CD14-positive monocyte (primary cell): Measurements from ENCODE around the gene CYP46A1. TPM values are rescaled to one million over a fixed set of nuclear protein-coding genes. Genes with fewer than 3 reads are reported as not detected.

ENCODE experiments used
- DNase-seq, 3 donors: peaks; one replicate each; pipeline ENCODE4 v3.0.0-alpha.2; 2011 to 2022
- H2AFZ ChIP-seq: 2 replicates; pipeline ENCODE4 v1.6.0; 2012; ENCODE audit warnings: mild to moderate bottlenecking, low read depth, low read length, inconsistent platforms; ENCODE audit not compliant: insufficient read depth, poor library complexity, severe bottlenecking
- H3K27ac ChIP-seq, 2 donors: 1 replicate in 1 of 2; 2 replicates in 1 of 2; pipeline ENCODE4 v1.5.1; 2012 to 2013; ENCODE audit warnings: low read length in 2 of 2, control low read depth in 1 of 2, inconsistent platforms in 1 of 2, low read depth in 1 of 2, mild to moderate bottlenecking in 1 of 2
- H3K27me3 ChIP-seq, 2 donors: one replicate each; pipeline versions ENCODE4 v1.6.0 to v1.6.1; 2011 to 2013; ENCODE audit warnings: low read length in 2 of 2; ENCODE audit not compliant: control insufficient read depth in 2 of 2, insufficient read depth in 2 of 2
- H3K36me3 ChIP-seq, 2 donors: replicated peaks in 1 of 2; 1 replicate in 1 of 2; 2 replicates in 1 of 2; pipeline versions ENCODE4 v1.5.1 to v1.6.1; 2012 to 2013; ENCODE audit warnings: low read length in 2 of 2, control low read depth in 1 of 2, inconsistent platforms in 1 of 2, mild to moderate bottlenecking in 1 of 2; ENCODE audit not compliant: insufficient read depth in 2 of 2, control insufficient read depth in 1 of 2
- H3K4me1 ChIP-seq, 2 donors: 1 replicate in 1 of 2; 2 replicates in 1 of 2; pipeline versions ENCODE4 v1.5.1 to v1.6.1; 2012 to 2013; ENCODE audit warnings: low read length in 2 of 2, control low read depth in 1 of 2, inconsistent platforms in 1 of 2, mild to moderate bottlenecking in 1 of 2, moderate library complexity in 1 of 2; ENCODE audit not compliant: insufficient read depth in 2 of 2, control insufficient read depth in 1 of 2
- H3K4me2 ChIP-seq: replicated peaks from 2 replicates; pipeline ENCODE3; 2012; ENCODE audit warnings: low read length, moderate library complexity, mild to moderate bottlenecking; ENCODE audit not compliant: poor library complexity, severe bottlenecking; ENCODE audit errors: extremely low read depth
- H3K4me3 ChIP-seq, 3 experiments: fragments of 200-600 bp in 1 of 3; sonication (generic) in 1 of 3; replicated peaks in 1 of 3; 1 replicate in 2 of 3; 2 replicates in 1 of 3; pipeline ENCODE4 v1.5.1; 2011 to 2013; ENCODE audit warnings: low read length in 3 of 3, mild to moderate bottlenecking in 3 of 3, control low read depth in 2 of 3, low read depth in 2 of 3, inconsistent platforms in 1 of 3, moderate library complexity in 1 of 3
- H3K79me2 ChIP-seq: 2 replicates; pipeline ENCODE4 v1.6.0; 2012; ENCODE audit warnings: mild to moderate bottlenecking, control low read depth, inconsistent platforms, low read length, moderate library complexity; ENCODE audit not compliant: insufficient read depth
- H3K9ac ChIP-seq: 2 replicates; pipeline ENCODE4 v1.6.0; 2017; ENCODE audit warnings: low read length, mild to moderate bottlenecking; ENCODE audit not compliant: insufficient read depth, poor library complexity, severe bottlenecking
- H3K9me3 ChIP-seq, 2 donors: replicated peaks in 1 of 2; 1 replicate in 1 of 2; 2 replicates in 1 of 2; pipeline versions ENCODE4 v1.5.1 to v1.6.1; 2012 to 2013; ENCODE audit warnings: low read length in 2 of 2, control low read depth in 1 of 2; ENCODE audit not compliant: control insufficient read depth in 1 of 2, insufficient read depth in 1 of 2
- H4K20me1 ChIP-seq: 2 replicates; pipeline ENCODE4 v1.6.0; 2012; ENCODE audit warnings: mild to moderate bottlenecking, low read length, control low read depth, moderate library complexity; ENCODE audit not compliant: insufficient read depth
- H3K27ac Mint-ChIP-seq, 7 donors: one replicate each; pipeline ENCODE4 v1.8.0; 2020; ENCODE audit warnings: mild to moderate bottlenecking in 7 of 7, mixed read lengths in 7 of 7, moderate library complexity in 6 of 7, inconsistent platforms in 2 of 7
- H3K27me3 Mint-ChIP-seq, 3 donors: one replicate each; pipeline ENCODE4 v1.8.0; 2021 to 2022; ENCODE audit warnings: low read depth in 3 of 3, mild to moderate bottlenecking in 3 of 3, mixed read lengths in 3 of 3, moderate library complexity in 3 of 3, inconsistent platforms in 1 of 3
- H3K36me3 Mint-ChIP-seq, 2 donors: one replicate each; pipeline ENCODE4 v1.8.0; 2020; ENCODE audit warnings: mixed read lengths in 2 of 2, inconsistent platforms in 1 of 2, mild to moderate bottlenecking in 1 of 2
- H3K4me1 Mint-ChIP-seq: one replicate; pipeline ENCODE4 v1.8.0; 2020; ENCODE audit warnings: mild to moderate bottlenecking, mixed read lengths
- H3K4me3 Mint-ChIP-seq, 2 donors: one replicate each; pipeline ENCODE4 v1.8.0; 2020; ENCODE audit warnings: mild to moderate bottlenecking in 2 of 2, mixed read lengths in 2 of 2, moderate library complexity in 1 of 2
- H3K9me3 Mint-ChIP-seq, 7 donors: one replicate each; pipeline ENCODE4 v1.8.0; 2020 to 2022; ENCODE audit warnings: mixed read lengths in 7 of 7, mild to moderate bottlenecking in 6 of 7, moderate library complexity in 6 of 7, inconsistent platforms in 2 of 7
- WGBS: methylation state at CpG from one replicate; pipeline ENCODE4 v1.1.5; 2013; ENCODE audit warnings: missing lambda C conversion rate; ENCODE audit not compliant: insufficient coverage; 5-methylcytosine and 5-hydroxymethylcytosine counted together
- intact Hi-C, 2 donors: fragments of 100-400 bp; cut with micrococcal nuclease; formaldehyde crosslinking; loops; one replicate each; pipeline versions ENCODE4 v1.15.0 to v1.15.1; 2023
- polyA plus RNA-seq, 3 donors: library from polyadenylated mRNA; depleted of rRNA in 1 of 3; unstranded in 2 of 3; stranded (reverse) in 1 of 3; fragments of 300-500 nt in 2 of 3; fragments of >200 nt in 1 of 3; fragmentation: Illumina TruSeq in 2 of 3; gene quantifications; 1 replicate in 2 of 3; 2 replicates in 1 of 3; pipeline ENCODE4 v1.2.3, GENCODE V29; 2012 to 2021
- TF ChIP-seq, protein P1 (sequence below): fragments of 200-600 bp; IDR thresholded peaks from one replicate; pipeline ENCODE4 v1.8.0; 2022; ENCODE audit warnings: antibody characterized with exemption, mild to moderate bottlenecking

Gene CYP46A1
- polyA plus RNA-seq, 3 donors, result not detected

DNA sequence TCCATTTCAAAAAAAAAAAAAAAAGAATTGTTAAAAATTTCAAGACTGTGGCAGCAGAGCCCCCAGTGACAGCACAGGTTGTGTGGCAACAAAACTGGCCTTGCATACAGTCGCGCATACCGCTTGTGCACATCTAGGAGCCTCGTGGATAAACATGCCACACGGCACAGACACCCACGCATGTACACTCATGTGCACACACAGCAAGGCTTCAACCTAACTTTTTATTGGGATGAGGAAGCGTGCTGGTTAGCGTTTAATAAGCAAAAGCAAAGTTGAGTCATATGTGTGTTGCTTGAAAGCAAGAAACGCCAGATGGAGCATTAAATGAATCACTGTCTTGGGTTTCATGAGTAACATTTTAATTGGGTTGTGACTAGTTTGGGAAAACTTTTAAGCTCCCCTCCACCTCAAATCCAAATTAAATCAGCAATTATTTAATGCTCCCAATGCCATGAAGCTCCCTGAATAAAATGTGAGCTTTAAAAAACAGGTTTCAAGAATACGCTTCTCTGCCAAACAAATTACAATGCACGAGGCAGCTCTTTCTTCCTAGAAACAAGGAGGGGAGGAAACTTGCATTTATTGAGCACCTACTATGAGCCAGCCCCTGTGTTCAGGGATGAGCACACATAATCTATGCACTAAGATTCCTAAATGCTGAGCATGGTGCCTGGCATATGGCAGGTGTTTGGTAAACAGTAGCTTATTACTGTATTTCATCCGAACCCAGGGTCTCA is 73.4 kb downstream of the CYP46A1 start:
- no peak for DNase-seq
- H3K27me3 ChIP-seq, result peaks cover 0 to 10% of the 10 kb centered on the region in 2 donors
- TF ChIP-seq, protein P1, sequence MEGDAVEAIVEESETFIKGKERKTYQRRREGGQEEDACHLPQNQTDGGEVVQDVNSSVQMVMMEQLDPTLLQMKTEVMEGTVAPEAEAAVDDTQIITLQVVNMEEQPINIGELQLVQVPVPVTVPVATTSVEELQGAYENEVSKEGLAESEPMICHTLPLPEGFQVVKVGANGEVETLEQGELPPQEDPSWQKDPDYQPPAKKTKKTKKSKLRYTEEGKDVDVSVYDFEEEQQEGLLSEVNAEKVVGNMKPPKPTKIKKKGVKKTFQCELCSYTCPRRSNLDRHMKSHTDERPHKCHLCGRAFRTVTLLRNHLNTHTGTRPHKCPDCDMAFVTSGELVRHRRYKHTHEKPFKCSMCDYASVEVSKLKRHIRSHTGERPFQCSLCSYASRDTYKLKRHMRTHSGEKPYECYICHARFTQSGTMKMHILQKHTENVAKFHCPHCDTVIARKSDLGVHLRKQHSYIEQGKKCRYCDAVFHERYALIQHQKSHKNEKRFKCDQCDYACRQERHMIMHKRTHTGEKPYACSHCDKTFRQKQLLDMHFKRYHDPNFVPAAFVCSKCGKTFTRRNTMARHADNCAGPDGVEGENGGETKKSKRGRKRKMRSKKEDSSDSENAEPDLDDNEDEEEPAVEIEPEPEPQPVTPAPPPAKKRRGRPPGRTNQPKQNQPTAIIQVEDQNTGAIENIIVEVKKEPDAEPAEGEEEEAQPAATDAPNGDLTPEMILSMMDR, result no peak
- no peaks in the 10 kb centered on the region for H3K4me1 ChIP-seq
- H3K36me3 ChIP-seq, result no peaks in the 10 kb centered on the region
- no peak overlapping the region for H3K4me3 ChIP-seq
- 95% methylated on average over 5 of the region's 12 CpGs for WGBS
- H3K79me2 ChIP-seq, result no peaks in the 10 kb centered on the region
- H3K4me2 ChIP-seq, result no peak overlapping the region
- Mint-ChIP-seq H3K4me1 (peaks cover 2% of the 10 kb centered on the region), H3K4me3 (no peak overlapping the region), H3K9me3 (no peaks in the 10 kb centered on the region), H3K27ac (no peak overlapping the region), H3K27me3 (peaks cover 16 to 27% (median 21%) of the 10 kb centered on the region in 3 donors), H3K36me3 (no peaks in the 10 kb centered on the region)
- H2AFZ ChIP-seq, result no peak overlapping the region
- intact Hi-C loops, result no loop called here
- no peak overlapping the region for H3K9ac ChIP-seq
- no peak overlapping the region for H3K27ac ChIP-seq
- no peaks in the 10 kb centered on the region for H4K20me1 ChIP-seq
- H3K9me3 ChIP-seq, result no peaks in the 10 kb centered on the region

DNA sequence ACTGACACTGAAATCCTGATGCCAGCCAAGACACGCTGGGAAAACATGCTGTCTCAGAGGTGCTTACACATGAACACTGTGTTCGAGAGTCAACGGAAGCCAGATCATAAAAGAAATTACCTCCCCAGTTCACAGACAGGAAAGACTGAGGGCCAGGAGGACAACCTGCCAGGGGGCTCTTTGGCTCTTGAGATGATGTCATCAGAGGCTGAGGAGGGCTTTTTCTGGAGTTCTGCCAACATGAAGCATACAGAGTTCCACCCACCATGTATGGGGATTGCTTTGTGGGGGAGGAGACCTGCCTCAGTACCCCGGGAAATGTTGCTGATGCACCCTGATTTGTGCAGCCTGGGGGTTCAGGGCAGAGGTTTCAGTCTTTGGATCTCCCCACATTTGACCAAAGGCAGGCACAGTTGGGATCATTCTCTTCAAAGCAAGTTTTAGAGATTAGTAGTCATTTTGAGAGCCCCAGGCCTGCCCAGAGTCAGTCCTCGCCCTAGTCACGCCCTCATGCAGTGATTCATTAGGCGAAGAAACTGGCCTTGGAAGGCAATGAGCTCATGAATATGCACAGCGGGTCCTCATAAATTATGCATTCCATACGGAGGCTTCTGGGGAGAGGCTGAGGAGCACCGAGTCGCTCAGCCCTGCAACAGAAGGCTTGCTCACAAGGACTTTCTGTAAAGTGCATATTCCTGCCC is 74.2 kb downstream of the CYP46A1 start:
- 95% methylated on average over 7 of the region's 11 CpGs for WGBS
- H3K9me3 Mint-ChIP-seq, result peaks cover 0 to 2% (median 0%) of the 10 kb centered on the region in 7 donors

More for the DNA sequence above, 74.2 kb downstream of the CYP46A1 start:
- Histone ChIP-seq H2AFZ (no peak overlapping the region), H3K27ac (no peak overlapping the region), H3K9me3 (no peaks in the 10 kb centered on the region), H3K36me3 (no peaks in the 10 kb centered on the region), H3K4me2 (no peak overlapping the region), H3K4me1 (no peaks in the 10 kb centered on the region), H3K4me3 (no peak overlapping the region), H4K20me1 (no peaks in the 10 kb centered on the region), H3K27me3 (peaks cover 0 to 3% of the 10 kb centered on the region in 2 donors), H3K9ac (no peak overlapping the region), H3K79me2 (no peaks in the 10 kb centered on the region)
- intact Hi-C loops, result no loop called here
- Mint-ChIP-seq H3K4me3 (no peak overlapping the region), H3K27me3 (peaks cover 12 to 19% (median 16%) of the 10 kb centered on the region in 3 donors), H3K27ac (no peak overlapping the region), H3K36me3 (no peaks in the 10 kb centered on the region), H3K4me1 (peaks cover 2% of the 10 kb centered on the region)
- no peak for DNase-seq
- TF ChIP-seq, protein P1, result no peak
